ENCODE measurements around the gene KRT84.
"Not testable (repeated sequence)": the region's sequence is repeated elsewhere in the genome, so short reads cannot be mapped to it uniquely, and the experiment has no call there.

KRT84 gene

DNA sequence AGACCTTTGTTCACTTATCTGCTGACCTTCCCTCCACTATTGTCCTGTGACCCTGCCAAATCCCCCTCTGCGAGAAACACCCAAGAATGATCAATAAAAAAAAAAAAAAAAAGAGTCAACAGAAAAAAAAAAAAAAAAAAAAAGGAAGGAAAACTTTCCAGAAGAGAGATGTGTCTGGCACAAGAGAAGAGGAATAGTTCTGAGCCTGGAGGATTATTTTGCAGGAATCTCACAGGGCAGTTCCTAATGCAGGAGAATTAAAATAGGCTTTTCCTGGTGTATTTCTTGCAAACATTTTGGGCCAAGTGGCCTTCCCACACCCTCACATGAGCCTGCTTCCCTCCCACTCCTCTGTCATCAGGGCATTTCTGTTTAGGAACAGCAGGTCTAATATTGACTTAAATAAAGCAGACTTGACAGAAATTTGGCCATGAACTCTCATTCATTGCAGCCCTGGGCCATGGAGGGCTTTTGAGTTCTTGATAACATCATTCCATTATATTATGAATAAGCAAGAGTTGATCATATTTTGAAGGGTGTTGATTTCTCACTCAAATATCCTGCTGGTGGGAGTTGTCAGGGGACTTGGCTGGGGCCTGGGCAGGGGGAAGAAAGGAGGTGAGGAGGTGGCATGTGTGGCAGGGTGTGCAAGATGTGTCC is 25.3 kb upstream of the KRT84 start:
- DNase-seq: not testable (repeated sequence)

DNA sequence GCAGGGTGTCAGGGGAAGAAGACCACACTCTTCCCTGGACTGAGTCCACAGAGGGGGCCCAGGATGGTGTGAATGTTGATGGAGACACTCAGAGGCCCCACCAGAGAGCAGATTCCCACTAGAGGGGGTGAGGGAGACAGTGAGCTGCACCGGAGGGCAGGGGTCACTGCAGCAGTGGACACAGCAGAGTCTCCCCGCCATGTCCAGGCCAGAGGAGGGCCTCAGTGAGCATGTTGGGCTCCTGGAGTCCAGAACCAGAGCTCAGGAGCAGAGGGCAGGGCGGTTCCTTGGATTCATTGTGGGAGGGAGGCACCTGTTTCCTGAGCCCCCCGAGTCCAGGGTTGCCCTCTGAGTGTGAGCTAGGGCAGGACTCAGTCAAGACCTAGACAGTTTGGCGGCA is 22.5 kb upstream of the KRT84 start:
- DNase-seq: no peak

DNA sequence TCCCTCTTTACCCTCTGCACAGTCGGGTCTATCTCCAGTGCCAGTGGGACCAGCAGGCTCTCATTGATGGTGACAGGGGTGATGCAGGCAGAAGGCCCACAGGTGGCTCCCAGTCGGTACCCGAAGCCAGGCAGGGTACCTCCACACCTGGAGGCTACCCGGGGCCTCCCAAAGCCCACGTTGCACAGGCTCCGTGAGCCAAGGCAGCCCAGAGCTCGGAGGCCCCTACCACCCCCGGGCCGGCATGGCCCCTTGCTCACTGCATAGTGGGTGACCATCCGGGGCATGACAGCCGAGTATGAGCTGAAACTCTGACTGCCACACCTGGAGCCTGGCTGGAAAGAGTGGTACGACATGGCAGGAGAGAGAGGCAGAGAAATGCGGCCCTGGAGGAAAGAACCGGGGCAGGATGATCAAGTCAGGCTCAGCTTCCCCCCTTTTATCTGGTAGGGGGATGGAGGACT is 20.5 kb upstream of the KRT84 start, which contains the start of gene KRT82:
Gene KRT82 (minus strand): TSS at position 414 of the 464 bp plus-strand sequence. CDS start 58 bp downstream, at position 356.
- DNase-seq: no peak

DNA sequence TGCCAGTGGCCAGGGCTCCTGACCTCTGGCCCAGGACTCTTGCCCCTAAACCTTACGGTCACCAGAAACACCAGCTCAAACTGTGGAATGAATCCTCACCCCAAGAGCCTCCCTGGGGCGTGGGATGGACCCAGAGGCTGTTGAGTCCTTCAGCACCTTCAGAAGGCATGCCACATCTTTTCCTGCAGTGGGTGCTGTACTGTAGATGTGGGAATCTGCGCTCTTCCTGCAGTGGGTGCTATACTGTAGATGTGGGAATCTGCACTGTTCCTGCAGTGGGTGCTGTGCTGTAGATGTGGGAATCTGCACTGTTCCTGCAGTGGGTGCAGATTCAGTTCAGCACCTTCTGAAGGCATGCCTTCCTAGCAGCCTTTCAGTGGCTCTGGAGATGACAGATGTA is 19.5 kb upstream of the KRT84 start:
- no peak for DNase-seq

DNA sequence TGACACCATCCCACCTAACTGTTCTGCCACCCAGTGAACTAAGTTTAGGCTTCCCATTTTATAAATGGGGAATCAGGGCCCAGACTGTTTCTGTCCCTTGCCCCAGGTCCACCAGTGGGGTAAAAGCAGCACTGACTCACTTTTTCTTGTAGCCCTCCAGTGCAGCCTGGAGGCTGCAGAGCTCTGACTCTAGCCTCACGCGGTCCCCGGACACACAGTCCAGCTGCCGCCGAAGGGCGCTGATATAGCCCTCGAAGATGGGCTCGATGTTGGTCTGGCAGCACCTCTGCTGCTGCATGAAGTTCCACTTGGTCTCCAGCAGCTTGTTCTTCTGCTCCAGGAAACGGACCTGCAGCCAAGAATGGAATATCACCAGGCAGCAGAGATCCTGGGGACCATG is 18.1 kb upstream of the KRT84 start:
- DNase-seq: no peak

DNA sequence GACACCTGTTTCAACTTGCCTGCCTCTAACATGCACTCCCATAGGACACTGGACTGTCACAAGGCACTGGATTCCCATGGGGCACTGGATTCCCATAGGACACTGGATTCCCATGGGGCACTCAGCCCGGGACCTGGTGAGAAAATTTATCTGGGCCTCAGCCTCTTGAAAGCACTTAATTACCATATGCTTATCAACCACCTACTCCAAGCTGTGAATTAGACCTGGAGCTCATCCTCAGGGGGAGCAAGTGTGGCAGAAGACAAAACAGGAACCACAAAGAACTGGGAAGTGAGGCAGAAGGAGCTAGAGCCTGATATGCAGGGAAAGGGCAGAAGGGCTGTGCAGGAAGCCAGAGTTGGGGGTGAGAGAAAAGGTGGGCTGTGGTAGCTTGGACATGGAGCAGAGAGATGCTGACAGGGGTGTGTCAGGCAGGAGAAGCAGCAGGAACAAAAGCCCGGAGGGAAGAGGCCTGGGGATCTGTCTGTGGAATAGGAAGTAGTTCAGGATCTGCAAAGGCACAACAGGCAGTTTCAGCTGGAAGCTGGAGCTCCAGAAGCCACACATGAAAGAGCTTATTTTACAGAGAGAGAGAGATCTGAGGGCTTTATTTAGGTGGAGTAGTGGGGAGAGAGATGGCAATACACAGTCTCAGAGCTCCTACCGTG is 17.6 kb upstream of the KRT84 start:
- DNase-seq: no peak

DNA sequence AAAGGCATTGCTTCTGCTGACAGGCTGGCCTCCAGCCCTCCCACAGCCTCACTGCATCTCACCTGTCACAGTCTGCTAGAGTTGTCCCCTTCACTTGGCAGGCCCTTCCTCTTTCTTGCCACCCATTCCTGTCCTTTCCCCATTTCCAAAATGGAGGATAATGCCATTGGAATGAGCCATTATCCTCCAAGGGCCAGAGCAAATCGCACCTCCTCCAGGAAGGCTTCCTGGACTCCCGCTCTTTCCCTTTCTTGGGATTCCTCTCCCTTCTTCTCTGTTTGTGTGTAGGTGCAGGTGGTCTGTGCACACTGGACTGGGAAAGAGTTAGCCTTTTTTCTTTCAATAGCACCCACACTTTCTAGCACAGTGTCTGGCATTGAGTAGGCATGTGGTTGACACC is 16.9 kb upstream of the KRT84 start:
- DNase-seq: no peak

DNA sequence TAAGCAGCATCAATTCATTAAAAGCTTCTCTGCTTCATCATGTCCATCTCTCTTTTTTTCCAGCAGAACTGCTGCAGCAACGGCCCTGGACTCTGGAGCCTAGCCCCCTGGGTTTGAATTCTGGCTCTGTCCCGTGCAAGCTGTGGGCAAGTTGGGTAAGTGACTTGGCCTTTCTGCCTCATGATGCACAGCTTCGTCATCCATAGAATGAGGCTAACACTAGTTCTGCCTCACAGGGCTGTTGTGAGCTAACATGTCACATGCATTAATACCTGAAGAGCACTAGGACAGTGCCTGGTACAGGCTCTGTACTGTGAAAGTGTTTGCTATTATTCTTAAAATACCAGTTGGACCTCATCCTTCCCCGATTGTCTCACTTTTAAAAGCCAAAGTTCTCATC is 16.5 kb upstream of the KRT84 start:
- no peak for DNase-seq

DNA sequence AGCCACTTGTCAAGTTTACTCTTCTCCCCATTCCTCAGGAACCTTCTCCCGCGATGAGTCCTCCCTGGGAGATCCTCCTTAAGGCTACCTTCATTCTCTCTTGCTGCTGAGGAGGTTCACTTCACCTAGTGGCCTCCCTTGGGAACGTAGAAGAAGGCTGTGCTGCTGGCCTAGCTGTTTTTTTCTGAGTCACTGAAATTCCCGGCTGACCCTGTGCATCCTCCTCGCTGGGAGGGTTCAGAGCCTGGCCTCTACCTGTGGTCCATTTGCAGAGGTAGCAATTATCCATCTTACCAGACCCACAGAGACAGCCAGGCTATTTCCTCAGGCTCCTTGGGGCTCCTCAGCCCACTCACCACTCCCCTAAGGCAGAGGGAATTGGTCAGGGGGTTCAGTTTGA is 16.1 kb upstream of the KRT84 start:
- no peak for DNase-seq

DNA sequence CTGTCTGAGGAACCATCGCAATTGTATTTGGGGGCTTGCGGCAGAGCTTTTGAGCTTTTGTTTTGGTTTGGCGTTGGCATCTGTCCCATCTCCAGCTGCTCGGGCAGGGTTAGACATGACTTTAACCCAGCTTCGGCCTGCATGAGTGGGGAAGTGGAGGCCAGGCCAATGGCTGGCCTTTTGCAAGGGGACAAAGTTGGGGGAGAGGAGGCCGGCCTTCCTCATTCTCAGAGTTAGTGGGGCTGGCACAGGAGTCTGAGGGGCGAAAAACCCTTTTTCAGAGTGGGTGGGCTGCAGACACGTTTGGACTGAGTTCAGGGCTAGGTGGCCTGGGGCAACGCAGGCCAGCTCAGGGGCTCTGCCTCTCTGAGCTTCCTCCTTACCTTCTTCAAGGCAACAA is 15.5 kb upstream of the KRT84 start:
- DNase-seq: no peak

DNA sequence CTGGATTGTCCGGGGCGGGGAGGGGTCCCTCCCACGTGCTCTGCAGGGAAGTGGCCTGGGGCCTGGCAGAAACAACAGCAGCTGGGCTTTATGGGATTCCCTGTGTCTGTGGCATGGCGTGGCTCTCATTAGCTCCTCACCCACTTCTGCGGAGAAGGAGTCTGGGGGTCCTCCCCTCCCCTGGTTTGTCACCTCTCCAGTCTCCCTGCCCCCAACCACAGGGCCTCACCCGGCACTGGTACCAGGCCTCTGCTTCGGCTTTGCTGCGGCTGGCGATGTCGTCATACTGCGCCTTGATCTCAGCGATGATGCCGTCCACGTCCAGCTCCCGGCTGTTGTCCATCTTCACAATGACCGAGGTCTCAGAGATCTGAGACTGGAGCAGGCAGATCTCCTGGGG is 14.3 kb upstream of the KRT84 start:
- no peak for DNase-seq

DNA sequence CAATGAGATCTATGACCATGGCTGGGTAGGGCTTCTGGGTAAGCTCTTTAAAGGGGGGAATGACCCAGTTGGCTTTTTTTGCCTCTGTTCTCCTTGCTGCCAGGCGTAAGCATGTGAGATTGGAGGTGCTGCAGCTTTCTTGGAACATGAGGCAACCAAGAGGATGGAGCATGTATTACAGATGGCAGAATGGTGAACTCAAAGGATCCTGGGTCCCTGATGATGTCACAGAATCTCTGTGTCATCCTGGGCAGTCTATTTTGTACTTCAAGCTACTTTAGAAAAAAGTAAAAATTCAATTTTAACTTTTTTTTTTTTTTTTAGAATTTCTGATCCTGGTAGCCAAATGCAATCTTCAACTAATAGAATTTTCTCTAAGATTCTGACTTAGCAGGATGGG is 12.7 kb upstream of the KRT84 start:
- DNase-seq: no peak

DNA sequence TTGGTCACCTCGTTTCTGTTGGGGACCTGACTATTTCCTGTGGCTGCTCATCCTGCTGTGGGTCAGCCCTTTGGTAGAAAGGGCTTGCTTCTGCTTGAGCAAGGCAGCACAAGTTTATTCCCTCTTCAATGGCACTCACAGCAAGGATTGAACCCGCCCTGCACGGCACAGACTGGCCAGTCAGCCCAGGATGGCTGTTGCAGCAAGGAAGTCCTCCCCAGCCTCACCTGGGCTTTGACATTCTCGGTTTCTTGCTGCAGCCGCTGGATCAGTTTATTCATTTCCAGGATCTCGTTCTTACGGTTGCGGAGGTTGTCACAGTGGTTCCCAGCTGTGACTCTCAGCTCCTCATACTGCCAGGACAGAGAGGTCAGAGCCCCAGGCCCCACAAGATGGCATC is 11.2 kb upstream of the KRT84 start:
- DNase-seq: no peak

DNA sequence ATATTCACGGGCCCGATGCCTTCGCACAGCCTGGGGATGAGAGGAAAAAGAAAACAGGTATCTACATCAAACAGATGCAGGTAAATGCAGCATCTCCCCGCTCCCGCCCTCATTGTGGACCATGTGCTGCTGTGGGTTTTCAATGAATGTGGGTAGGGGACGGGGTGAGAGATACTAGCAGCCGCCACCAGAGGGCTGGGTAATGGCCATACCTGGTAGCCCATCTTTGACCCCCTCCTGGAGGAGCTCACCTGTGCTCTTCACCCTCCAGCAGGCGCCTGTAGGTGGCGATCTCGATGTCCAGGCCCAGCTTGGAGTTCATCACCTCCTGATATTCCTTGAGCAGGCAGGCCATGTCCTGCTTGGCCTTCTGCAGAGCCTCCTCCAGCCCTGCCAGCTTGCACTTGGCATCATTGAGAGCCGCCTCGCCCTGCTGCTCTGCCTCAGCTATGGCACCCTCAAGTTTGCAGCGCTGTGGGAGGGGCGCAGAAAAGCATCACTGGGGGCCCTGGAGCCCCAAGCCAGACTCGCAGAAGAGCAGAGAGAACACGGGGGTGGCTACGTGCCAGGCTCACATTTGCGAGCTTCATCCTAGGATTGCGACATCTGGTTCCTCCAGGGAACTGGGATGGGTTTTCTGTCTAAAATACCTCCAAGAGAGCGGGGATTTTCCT is 10.4 kb upstream of the KRT84 start:
- DNase-seq: no peak

DNA sequence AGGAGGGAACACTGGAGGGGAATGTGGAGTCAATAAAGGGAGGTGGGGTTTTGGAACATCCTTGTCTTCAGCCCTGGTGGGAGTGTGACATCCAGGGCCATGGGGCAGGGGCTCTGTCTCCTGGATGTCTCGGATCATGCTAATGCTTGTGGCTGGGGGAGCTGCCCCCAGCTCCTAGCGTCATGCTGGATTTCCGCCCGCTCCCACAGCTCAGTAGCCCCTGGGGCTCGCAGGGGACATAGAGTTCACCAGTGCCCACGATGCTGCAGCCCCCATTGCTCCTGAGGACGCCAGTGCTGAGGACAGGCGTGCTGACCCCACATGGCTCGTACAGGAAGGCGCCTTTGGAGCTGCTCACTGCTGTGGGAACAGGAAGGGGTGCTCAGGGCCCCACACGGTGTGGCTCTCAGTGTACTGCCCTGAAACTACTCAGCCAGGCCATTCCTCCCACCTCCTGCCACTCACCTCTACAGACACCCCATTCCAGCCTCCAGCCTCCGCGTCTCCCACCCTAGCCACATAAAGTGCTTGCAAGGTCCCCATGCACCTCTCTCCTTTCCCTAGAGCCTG is 9.5 kb upstream of the KRT84 start:
- no peak for DNase-seq

DNA sequence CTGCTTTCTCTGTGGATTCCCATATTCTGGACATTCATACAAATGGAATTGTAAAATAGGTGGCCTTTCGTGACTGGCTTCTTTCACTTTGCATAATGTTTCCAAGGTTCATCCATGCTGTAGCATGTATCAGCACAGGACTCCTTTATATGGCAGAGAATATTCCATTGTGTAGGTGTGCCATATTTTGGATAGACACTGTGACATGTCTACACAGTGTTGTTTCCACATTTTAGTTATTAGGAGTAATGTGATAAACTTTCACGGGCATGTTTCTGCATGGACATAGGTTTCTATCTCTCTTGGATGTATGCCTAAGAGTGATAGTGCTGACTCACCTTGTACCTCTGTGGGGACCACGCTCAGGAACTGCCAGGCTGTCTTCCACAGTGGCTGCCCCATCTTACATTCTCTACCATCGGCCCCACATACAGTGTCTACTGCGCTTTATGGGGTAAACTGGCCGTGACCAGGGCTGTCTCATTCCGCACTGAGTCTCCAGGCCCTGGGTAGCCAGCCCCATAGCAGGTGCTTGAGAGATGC is 7.1 kb upstream of the KRT84 start:
- DNase-seq: no peak

DNA sequence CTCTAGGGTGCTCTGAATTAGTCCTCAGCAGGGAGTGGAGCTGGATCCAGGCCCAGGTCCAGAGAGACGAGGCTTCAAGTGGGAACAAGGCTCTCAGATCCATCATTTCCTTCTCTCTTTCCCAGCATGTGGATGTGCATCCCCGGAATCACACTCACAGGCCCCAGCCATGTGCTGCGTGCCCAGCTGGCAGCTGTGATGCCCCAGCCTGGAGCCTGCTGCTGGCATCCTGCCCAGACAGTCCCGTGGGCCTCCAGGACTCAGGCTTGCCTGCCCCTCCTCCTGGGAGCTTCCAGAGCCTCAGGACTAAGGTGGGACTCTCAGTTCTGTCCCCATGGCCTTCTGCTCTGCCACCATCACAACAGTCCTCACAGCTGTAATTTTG is 6.2 kb upstream of the KRT84 start:
- DNase-seq: peak; percentile 62 to 79

DNA sequence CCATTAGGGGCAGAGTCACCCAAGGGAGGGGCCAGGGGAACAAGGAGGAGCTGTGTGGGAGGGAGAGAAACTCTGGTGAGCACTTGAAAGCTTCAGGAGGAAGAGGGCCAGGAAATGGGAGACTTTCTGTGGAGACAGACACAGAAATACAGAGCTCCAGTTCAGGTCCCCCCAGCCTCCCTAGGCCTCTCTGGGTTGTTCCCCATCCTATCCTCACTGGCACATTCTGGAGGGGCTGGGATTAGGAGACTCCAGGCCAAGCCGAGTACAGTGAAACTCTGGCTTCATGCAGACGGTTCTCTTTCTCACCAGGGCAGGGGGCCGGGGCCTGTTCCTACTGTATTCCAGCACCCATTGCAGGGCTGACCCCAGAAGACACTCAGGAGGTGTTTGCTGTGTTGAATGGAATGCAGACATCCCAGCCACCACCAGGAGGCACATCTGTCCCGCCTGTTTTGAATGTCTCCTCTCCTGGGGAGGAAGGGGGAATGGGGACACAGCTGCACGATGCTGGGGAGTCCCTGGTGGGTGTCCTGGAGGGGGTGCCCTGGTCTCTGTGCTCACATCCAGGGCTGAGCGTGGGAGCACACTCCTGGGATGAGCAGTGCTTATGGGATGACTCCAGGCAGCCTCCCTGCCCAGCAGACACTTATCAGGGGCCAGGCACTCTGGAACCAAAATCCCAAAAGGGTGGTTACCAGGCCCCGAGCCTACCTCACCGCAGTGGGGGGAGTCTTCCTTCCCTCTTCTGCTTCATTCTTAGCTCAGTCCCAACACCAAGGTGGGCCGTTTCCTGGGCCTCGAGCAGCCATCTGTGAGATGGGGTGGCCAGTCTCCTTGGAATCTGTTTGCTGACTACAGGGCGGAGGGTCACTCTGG is 5.5 kb upstream of the KRT84 start:
- no peak for DNase-seq

DNA sequence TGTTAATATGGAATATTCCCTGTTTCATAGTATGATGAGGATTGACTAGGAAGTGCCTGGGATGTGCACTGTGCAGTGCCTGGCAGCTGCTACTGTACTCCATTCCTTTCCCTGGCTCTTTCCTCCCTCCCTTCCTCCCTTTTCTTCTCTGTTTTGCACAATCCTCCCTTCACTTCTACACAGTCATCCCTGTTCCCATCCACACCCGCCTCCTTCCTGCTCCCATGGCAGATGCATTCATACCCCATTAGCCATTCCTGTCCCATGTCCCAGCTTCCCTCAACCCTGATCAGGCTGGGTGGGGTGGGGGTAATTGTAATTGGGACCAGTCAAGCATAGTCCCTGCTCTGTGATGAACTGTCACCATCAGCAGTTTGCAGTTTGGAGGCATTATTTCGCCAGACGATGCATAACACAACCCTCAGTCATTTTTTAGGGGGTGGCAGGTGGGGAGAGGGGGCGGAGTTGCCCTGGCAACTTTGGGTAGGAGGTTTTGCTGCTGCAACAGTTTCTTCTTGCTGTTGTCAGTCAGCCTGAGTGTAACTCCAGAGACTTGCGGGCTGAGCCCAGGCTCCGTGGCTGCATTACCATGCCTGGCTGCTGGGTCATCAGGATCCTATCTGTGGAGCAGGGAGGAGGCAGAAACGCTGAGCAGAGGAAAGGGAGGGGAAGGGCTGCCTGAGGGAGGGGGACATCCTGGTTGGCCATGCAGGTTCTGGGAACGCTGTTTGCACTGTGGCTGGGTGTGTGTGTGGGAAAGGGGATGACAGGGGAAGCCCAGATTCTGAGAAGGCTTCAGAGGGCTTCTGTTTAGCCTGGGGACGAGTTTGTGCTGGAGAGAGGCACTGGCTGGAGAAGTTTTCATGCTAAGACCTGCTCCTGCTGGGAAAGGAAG is 4.1 kb upstream of the KRT84 start:
- no peak for DNase-seq

DNA sequence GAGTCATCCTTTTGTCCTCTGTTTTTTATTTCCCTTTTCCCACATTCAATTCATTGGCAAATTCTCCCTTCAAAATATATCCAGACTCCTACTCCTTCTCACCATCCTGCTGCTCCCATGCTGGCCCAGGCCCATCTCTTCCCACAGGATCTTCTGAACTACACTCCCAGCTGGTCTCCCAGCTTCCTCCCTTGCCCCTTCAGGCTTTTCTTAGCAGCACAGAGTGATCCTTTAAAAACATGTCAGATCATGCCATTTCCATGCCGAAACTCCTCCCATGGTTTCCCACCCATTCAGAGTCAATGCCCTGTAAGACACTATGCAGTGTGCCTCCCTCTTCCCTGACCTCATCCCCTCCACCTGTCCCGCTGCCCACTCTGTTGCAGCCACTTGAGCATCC is 2.4 kb upstream of the KRT84 start:
- no peak for DNase-seq

DNA sequence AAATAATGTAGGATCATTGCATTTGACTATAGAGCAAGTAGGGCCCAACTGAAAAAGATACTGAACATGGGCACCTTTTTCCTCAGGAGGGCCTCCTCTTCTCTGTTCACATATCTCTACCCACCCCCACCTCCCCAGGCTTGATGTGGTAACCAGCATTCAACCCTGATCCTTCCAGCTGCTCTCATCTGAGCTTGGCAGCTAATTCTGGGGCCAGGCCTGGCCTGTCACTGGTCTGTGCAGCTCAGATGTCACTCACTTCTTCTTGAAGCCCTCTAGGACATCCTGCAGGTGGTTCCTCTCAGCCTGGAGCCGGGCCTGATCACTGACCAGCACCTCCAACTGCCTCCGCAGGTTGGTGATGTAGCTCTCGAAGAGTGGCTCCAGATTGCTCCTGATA is 2.1 kb downstream of the KRT84 start:
- DNase-seq: no peak

DNA sequence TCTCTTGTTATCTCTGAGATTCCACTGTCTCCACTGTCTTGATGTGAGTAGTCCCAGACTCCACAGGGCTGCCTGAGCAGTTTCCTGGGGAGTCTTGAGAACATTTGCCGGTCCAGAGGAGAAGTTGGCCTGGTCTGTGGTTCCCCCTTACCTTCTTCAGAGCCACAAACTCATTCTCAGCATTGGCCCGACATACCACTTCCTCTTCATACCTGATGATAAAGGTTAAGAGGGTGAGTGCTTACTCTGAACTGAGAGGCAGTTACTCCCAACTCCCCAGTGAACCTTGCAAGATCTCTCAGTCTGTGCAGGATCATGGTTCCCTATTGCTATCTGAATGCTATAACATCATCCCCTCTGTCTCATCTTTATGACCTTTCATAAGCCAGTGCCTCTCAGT is 2.6 kb downstream of the KRT84 start:
- no peak for DNase-seq
